GM18507 (cell line): ENCODE data around the gene STK32B.

Experiments used
- DNase-seq: peaks from one replicate; pipeline ENCODE4 v3.0.0; 2011; ENCODE audit warnings: low read depth; ENCODE audit not compliant: insufficient read length; ENCODE audit errors: extremely low spot score
- FAIRE-seq: peaks from 2 replicates; lab custom pipeline; 2011; peaks lifted over from hg19 to GRCh38; lab: Jason Lieb, UNC

Gene STK32B

GRCh38 chr4:5368426-5368825 is 317.1 kb downstream of the STK32B start:
- FAIRE-seq = no peak
- DNase-seq = no peak

- FAIRE-seq = no peak
- DNase-seq = no peak
These were observed 319.0 kb downstream of the STK32B start for GRCh38 chr4:5370286-5370685.

GRCh38 chr4:5371415-5372190 is 320.3 kb downstream of the STK32B start:
- no peak for FAIRE-seq

GRCh38 chr4:5372198-5372597 is 320.9 kb downstream of the STK32B start:
- no peak for FAIRE-seq
- DNase-seq = no peak

More at GRCh38 chr4:5371415-5372190, 320.3 kb downstream of the STK32B start:
- no peak for DNase-seq

- DNase-seq (no peak), FAIRE-seq (no peak)
These were observed 322.0 kb downstream of the STK32B start for GRCh38 chr4:5373327-5373726.

GRCh38 chr4:5374592-5374991 is 323.3 kb downstream of the STK32B start:
- no peak for FAIRE-seq
- DNase-seq = no peak

- no peak for FAIRE-seq
- no peak for DNase-seq
These were observed 323.7 kb downstream of the STK32B start for GRCh38 chr4:5374994-5375393.

- no peak for DNase-seq
- no peak for FAIRE-seq
These were observed 324.7 kb downstream of the STK32B start for GRCh38 chr4:5376015-5376414.

- DNase-seq (no peak), FAIRE-seq (no peak)
These were observed 326.7 kb downstream of the STK32B start for GRCh38 chr4:5378002-5378401.

- no peak for DNase-seq
- no peak for FAIRE-seq
These were observed 328.6 kb downstream of the STK32B start for GRCh38 chr4:5379895-5380294.

GRCh38 chr4:5381961-5382441 is 330.7 kb downstream of the STK32B start:
- DNase-seq (no peak), FAIRE-seq (no peak)

- FAIRE-seq = no peak
These were observed 332.1 kb downstream of the STK32B start for GRCh38 chr4:5383191-5383980.

GRCh38 chr4:5385741-5386311 is 334.5 kb downstream of the STK32B start:
- no peak for DNase-seq
- FAIRE-seq = no peak

More at GRCh38 chr4:5383191-5383980, 332.1 kb downstream of the STK32B start:
- no peak for DNase-seq

- DNase-seq = no peak
- FAIRE-seq = no peak
These were observed 335.6 kb downstream of the STK32B start for GRCh38 chr4:5386921-5387320.

GRCh38 chr4:5387457-5387856 is 336.2 kb downstream of the STK32B start:
- FAIRE-seq (no peak), DNase-seq (no peak)

GRCh38 chr4:5389756-5390310 is 338.6 kb downstream of the STK32B start:
- no peak for DNase-seq
- FAIRE-seq = no peak

- no peak for FAIRE-seq
- no peak for DNase-seq
These were observed 340.2 kb downstream of the STK32B start for GRCh38 chr4:5391492-5391891.

GRCh38 chr4:5393911-5394513 is 342.7 kb downstream of the STK32B start:
- DNase-seq (no peak), FAIRE-seq (no peak)

- DNase-seq = no peak
- FAIRE-seq = no peak
These were observed 344.5 kb downstream of the STK32B start for GRCh38 chr4:5395781-5396180.

- DNase-seq (no peak), FAIRE-seq (no peak)
These were observed 346.8 kb downstream of the STK32B start for GRCh38 chr4:5398056-5398455.
